C4-2B (cell line): ENCODE data around the gene BAHCC1.

Experiments used
- H3K27ac ChIP-seq: fragments of 450-650 bp; 2 replicates; pipeline ENCODE4 v1.5.1; 2017
- ZFX ChIP-seq: fragments of 450-650 bp; IDR thresholded peaks from 2 replicates; pipeline ENCODE4 v1.6.1; 2017
- TF ChIP-seq, protein P1 (sequence below): fragments of 450-650 bp; conservative IDR thresholded peaks from 2 replicates; pipeline ENCODE4 v1.5.1; 2017; ENCODE audit warnings: mild to moderate bottlenecking

The BAHCC1 gene

DNA sequence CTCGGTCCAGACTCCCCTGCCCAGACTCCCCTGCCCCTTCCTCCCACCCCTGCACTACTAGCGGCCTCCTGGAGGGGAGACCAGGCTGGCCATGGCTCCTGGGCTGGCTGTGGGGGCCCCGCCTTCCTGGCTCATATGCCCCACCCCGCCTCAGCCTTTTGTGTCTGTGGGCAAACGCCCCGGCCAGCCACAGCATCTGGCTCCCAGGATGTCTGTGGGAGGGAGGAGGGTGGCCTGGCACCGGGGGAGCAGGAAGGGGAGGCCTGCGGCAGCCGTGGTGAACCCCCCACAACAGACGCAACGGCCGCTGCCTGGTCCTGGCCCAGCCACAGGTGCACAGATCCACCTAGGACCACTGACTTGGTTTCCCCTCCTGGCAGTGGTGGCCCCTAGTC lies 32.9 kb downstream of the BAHCC1 start:
- TF ChIP-seq, protein P1, sequence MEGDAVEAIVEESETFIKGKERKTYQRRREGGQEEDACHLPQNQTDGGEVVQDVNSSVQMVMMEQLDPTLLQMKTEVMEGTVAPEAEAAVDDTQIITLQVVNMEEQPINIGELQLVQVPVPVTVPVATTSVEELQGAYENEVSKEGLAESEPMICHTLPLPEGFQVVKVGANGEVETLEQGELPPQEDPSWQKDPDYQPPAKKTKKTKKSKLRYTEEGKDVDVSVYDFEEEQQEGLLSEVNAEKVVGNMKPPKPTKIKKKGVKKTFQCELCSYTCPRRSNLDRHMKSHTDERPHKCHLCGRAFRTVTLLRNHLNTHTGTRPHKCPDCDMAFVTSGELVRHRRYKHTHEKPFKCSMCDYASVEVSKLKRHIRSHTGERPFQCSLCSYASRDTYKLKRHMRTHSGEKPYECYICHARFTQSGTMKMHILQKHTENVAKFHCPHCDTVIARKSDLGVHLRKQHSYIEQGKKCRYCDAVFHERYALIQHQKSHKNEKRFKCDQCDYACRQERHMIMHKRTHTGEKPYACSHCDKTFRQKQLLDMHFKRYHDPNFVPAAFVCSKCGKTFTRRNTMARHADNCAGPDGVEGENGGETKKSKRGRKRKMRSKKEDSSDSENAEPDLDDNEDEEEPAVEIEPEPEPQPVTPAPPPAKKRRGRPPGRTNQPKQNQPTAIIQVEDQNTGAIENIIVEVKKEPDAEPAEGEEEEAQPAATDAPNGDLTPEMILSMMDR: no peak
- TF ChIP-seq ZFX: no peak
- peak overlapping the region; percentile 45 for H3K27ac ChIP-seq

- TF ChIP-seq, protein P1: no peak
- no peak for TF ChIP-seq ZFX
- H3K27ac ChIP-seq: peak overlapping the region; percentile 45
Measured at GRCh38 chr17:81428516-81428915, 33.3 kb downstream of the BAHCC1 start.

DNA sequence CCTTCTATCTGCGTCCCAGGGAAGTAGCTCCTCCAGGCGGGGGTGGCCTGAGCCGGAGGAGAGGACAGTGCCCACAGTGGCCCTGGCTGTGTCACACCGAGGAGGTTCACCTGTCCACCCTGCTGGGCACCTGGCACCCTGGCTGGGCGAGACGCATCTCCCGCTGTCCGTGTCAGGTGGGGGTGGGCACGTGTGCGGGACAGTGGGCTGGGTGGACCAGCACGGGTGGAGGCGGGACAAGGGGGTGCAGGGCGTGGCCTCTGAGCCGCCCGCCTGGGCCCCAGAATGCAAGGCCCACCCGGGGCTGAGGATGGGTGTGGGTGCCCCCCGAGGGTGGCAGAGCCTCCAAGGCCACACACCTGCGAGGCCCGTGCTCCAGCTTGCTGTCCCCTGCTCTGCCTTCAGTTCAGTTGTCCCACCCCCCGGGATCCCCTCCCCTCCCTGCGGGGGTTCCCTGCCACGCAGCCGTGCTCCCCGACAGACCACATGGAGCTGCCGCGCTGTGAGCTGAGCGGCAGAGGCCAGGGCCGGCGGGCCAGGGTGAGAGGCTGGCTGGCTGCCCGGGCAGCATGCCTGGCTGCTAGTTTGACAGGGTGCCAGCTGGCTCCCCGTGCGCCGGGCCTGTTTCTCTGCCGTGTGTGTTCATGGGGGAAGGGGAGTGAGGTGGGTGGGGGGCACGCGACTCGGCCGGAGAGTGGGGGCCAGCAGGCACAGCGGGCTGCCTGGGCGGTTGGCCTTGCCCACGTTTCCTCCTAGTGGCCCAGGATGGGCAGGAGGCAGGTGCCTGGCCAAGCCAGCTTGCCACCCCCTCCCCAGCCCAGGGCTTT lies 33.9 kb downstream of the BAHCC1 start:
- TF ChIP-seq ZFX: no peak
- TF ChIP-seq, protein P1: no peak
- peak overlapping the region; percentile 45 for H3K27ac ChIP-seq

DNA sequence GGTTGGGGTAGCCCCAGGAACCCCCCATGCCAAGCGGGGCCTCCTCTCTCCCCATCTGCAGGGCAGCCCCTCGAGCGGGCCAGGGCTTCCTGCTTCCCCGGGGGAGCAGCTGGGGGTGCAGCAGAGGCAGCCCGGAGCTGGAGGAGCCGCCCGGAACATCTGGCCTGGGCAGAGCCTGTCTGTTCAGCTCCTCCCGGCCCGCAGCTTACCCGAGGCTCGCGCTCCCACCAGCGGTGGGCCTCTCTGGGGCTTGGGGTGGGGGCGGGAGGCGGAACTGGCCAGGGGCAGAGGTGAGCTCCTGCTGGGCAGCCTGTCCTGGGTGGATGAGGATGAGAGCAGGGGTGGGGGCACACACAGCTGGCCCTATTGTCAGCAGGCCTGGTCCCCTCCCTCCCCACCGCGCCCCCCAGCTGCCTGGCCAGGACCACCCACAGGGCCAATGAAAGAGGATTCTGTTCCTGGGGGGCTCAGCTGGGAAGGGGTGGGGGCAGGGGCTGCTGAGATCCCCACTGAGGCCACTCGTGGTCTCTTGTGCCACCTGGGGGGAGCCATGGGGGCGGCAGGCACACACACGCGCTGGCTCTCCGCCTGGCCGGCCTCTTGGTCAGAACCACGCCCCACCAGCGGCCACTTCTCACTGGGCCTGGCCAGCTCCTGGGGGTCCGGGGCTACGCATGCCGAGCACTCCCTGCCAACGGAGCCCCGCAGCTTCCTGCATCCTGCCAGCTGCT lies 34.7 kb downstream of the BAHCC1 start:
- TF ChIP-seq ZFX: no peak
- peak overlapping the region; percentile 45 for H3K27ac ChIP-seq

DNA sequence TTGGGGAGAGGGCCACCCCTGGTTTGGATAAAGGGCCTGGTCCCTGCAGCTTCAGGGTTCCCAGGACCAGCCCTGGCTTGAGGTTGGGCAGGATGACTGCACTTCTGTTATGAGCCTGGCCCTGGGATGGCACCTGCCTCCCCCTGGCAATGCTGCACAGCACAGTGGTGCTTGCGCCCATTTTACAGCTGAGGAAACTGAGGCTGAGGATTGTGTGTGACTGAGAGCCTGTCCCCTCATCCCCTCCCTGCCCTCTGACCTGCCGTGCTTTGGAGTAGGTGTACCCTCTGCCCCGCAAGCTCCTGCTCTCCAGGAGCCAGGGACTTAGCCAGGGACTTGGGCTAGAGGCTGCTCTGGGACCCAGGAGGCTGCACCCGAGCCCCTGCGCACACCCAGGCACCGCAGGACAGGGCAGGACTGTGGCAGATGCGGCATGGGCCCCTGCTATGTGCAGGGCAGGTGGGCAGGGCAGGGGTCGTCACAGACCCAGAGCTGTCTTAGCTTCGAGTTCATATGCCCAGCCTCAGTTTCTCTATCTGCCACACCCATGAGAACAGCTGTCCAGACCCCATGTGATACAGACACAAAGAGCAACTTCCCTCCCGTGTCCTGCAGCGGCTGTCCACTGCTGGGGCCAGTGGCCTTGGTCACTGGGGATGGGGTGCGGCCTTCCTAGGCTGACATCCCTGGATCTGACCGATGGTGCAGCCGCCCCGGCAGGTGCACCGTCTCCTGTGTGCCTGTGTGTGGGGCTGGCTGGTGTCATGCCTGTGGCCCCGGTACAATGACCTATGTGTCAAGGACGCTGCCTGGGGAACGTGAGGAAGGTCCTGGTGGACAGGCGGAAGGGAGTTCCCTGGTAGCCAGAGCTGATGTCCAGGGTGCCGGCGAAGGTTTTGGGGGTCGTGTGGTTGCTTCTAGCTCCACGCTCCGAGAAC lies 36.6 kb downstream of the BAHCC1 start:
- H3K27ac ChIP-seq: no peak overlapping the region
- TF ChIP-seq ZFX: no peak
- TF ChIP-seq, protein P1: no peak

GRCh38 chr17:81432941-81433340 lies 37.7 kb downstream of the BAHCC1 start:
- TF ChIP-seq, protein P1: no peak
- TF ChIP-seq ZFX: no peak
- H3K27ac ChIP-seq: no peak overlapping the region

- TF ChIP-seq, protein P1: no peak
- TF ChIP-seq ZFX: no peak
- no peak overlapping the region for H3K27ac ChIP-seq
Measured at GRCh38 chr17:81433656-81434055, 38.4 kb downstream of the BAHCC1 start.
